GM19468 (cell line): ENCODE measurements around the gene BZW2.
"Not testable (repeated sequence)": the region's sequence is repeated elsewhere in the genome, so short reads cannot be mapped to it uniquely, and the experiment has no call there.

Experiments
- ATAC-seq: cut with Tn5 transposase; IDR thresholded peaks from one replicate; pipeline ENCODE4 v1.9.1; 2021; ENCODE audit warnings: mild to moderate bottlenecking, moderate library complexity, moderate number of reproducible peaks; ENCODE audit not compliant: unreplicated experiment; ENCODE audit errors: extremely low read depth

The BZW2 gene

DNA sequence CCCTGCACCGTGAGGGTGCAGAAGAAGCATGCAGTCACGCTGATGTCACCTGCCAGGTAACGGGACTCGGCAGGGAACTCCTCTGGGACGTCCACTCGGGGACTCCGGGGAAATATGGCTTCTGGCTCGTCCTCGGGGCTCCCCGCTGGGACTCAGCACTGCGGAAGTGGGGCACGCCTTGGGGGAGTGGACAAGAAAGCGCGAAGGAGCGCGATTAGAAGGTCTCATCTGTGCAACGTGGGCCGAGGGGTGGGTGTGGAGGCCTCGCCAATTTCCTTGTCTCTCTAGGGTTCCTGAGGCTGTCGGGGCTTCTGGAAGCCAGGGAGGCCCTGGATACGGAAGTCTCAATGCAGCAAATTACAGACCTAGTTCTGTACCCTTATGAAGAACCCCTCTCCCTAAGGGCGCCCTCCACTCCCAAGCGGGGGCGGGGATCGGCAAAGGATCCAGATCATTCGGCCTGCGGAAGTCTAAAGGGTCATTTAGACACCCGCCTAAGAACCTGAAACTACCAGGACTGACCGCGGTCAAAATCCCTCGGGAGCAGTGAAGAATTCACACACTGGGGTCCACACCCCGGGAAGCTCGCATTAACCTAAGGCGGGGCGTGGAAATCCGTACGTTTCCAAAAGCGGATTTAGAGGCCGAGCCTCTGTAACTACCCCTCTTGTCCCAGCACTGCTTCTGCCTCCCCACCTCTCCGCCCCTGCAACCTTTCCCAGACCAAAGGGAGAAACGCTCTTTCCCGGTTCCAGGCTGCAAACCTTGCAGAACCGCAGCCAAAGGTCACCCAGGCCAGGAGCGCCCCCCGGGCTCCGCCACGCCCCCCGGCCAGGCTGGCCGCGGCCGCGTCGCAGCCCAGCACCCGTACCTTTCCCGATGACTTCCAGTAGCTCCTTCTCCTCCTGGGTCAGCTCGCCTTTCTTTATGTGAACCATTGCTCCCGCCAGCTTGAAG lies 1.1 kb upstream of the BZW2 start:
- no peak for ATAC-seq

DNA sequence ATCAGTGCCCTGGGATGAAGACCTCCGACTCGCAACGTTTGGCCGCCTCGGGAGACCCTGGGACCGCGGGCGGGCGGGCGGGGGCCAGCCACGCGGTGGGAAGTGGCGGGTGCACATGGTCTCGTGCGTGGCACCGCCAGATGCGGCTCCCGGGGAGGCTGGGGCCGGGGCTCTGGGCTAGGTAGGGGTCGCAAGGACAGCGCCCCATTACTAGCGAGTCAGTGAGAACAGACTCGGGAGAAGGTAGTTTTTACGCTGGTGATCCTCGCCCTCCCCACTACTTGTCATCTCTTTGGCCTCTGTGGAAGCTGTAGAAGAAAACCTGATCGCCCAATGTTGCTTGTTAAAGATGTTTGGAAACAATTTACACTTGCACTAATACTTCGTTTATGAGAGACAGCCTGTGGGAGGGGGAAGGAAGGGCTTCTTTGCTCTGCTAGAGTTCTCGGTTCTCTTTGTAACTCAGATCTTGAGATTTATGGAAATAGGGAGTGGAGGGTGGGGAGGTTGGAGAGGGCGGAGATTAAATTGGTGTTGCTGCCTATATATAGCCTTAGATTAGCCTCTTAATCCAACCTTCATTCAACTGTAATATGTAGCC lies 591 bp downstream of the BZW2 start:
- ATAC-seq: no peak

DNA sequence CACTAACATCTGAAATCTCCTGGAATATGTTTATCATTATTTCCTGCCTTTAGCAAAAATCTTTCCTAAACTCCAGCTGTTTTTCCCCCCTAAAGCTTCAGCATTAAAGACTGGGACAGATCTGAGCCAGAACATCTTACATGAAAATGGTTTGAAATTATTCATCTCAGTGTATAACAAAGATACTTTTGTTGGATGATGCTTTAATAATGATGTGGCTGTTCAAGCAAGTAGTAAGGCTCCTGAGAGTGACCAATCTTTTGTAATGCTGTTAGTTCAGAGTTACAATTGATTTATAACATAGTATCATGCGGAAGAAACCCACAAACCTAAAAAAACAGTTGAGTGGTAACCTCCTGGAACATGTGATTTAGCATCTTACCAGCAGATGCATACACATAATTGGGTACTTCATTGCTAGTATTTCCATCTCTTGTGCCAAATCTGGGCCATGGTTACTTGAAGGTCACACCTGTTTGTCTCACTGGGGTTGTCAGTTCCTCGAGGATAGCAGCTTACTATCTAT lies 1.5 kb downstream of the BZW2 start:
- ATAC-seq: no peak

DNA sequence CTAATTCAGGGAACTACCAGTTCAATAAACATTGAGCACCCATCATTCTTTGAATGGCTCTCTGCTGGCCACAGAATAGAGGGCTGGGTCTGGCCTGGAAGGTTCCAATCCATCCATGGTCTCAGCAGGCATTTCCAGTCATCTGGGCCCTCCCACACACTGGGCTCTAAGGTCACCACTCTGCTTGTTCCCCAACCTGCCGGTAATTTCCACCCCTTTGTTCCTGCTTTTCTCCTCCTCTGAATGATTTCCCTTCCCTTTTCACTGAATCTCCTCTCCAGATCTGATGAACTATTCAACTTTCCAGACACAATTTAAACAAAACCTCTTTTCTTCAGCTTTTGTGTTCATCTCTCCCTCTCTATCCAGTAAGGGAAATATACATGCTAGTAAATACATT lies 2.6 kb downstream of the BZW2 start:
- no peak for ATAC-seq

DNA sequence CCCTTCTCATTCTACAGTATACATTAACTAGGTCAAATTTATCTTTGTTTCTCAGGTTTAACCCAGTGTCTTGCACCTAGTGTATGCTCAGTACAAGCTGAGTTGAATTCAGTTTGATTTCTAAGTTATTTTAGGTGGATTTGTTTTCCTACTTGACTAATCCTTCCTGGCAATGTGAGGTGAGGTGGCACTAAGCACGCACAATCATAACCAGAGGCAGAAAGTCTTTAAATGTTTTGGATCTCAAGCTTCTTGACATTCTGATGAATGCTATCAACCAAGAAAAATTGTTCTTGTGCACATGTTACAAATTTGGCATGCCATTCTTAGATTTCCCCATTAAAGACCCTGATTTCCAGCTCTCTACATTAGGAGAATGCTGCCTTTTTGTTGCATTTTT lies 3.2 kb downstream of the BZW2 start:
- no peak for ATAC-seq

DNA sequence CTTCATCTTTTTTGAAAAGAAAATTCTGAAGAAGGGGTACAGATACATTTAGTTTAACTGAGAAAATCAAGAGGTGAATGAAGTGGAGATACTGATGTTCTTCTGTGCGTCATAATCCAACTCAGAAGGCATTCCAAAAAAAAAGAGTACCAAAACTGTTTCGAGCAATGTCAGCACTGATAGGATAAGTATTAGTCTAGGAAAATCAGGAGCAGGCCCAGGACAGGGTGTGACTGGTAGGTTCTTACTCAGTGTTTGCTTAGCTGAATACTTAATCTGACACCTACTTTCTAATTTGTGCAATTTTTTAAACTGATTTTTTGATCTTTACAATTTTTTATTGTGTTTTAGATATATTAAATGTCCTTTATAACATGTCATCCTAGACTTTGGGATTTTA lies 4.3 kb downstream of the BZW2 start:
- ATAC-seq: no peak

DNA sequence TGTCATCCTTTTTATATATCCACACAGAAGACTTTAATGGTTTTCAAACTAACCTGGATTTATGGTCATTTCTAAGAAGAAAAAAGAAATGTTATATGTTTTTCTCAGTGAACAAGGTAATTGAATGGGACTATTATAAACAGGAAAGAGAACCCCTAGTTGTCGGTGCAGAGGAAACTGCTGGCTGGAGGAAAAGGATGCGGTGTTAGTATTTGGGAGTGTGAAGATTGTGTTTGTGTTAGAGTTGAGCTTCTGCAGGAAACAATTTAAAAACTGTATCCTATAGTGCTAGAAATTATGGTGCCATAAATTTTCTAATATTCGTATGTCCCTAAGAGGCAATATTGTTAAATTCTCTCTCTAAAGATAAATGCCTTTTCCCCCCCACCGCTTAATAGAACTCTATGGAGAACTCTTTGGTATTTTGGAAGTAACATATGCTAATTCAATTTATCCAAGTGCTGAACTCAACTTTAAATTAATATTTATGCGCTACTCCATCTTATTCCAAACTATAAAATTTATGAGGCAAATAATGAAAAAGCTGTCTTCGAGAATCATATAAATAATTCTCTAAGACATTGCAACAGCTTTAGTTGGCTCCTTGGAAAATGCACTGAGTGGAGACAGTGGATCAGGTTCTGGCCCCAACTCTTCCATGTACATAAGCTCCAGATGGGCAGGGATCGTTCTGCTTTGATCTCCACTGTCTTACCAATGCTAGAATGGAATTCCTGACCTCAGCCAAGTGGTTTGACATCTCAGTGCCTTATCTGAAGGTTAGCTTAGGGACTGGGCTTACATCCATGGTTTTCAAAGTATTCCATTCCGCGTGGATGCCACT lies 5.6 kb downstream of the BZW2 start:
- no peak for ATAC-seq

DNA sequence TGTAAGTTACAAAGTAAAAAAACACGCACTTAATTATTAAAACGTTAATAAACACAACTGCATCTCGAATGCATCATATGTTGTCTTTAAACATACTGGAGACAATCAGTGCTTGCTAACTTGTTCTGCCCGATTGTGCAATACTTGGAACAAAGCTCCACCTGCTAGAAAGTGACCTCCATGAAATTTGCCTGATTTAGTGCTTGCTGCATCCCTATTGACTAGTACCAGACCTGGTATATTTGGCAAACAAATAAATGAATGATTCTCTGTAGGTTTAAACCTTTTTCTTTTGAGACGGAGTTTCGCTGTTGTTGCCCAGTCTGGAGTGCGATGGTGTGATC lies 6.2 kb downstream of the BZW2 start:
- ATAC-seq: no peak

DNA sequence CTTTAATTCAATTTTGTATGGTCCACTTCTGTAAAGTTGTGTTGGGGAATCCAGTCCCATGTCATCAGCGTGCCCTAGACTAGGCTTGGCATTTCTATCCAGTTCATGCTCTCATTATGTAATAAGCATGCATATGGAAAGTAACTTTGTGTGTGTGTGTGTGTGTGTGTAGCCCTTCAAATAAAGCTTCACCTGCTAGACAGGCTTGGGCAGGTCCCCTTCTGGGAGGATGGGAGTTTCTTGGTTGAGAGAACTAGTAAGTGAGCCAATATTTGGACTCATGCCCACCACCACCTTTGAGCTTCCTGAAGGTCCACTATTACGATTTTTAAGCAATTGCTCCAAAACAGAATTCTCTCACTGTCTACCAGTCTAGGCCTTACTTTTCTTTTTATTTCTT lies 6.9 kb downstream of the BZW2 start:
- no peak for ATAC-seq

DNA sequence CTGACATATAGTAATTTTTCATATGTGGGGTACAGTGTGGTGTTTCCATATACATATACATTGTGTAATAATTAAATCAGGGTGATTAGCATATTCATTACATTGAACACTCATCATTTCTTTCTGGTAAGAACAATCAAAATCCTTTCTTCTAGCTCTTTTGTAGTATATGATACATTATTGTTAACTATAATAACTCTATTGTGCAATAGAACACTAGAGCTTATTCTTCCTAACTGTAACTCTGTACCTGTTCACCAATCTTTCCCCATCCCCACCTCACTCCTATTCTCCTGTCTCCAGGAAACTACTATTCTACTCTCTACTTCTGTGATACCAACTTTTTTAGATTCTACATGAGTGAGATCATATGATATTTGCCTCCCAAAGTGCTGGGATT lies 9.4 kb downstream of the BZW2 start:
- no peak for ATAC-seq

DNA sequence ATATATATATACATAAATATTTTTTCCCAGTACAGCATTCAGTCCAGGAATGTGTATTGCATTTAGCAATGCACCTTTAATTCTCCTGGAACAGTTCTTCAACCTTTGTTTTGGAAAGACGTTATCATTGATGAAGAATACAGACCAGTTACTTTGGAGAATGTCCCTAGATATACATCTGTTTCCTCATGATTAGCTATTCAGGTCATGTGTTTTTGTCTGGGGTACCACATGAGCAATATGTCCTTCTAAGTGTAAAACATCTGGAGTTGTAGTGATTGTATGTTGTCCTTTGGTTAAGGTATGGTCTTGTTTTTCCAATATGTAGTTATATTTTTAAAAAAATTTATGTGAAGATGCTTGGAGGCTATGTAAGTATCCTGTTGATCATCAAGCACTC lies 10.2 kb downstream of the BZW2 start:
- ATAC-seq: no peak

DNA sequence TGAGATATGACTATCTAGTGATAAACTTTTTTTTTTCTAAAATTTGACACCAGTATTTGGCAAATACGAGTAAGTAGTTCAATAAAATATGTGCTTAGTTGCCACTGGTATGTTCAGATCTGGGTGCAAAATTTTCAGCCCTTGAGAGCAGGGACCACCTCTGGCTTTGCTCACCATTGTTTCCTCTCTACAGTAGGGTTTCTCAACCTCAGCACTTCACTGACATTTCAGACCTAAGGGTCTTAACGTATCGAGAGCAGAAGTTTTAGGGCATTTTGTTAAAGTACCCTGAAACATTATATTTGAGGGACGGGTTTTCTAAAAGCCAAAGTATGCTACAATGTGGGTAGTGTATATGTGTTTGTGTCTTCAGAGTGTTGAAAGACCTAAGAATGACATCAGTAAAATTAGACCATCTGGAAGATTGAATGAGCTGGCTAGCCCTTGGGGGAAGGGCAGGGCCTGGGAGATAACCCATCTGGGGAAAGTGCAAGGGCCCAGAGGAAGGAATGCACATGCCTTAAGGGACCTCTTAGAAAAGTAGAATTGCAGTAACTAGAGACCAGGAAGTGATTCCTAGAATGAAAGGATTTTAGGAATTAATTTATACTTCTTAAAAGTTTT lies 11.8 kb downstream of the BZW2 start:
- ATAC-seq: no peak

DNA sequence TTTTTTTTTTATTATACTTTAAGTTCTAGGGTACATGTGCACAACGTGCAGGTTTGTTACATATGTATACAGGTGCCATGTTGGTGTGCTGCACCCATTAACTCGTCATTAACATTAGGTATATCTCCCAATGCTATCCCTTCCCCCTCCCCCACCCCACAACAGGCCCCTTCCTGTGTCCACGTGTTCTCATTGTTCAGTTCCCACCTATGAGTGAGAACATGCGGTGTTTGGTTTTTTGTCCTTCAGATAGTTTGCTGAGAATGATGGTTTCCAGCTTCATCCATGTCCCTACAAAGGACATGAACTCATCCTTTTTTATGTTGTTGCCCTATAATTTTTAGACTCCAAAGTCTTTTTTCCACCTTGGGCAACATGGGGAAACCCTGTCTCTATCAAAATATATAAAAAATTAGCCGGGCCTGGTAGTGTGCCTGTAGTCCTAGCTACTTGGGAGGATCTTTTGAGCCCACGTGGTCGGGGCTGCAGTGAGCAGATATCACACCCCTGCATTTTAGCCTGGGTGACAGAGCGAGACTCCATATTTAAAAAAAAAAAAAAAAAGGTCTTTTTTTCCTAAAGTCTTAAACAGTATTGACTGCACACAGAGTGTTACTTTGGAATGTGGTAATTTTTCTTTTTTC lies 14.0 kb downstream of the BZW2 start:
- not testable (repeated sequence) for ATAC-seq

DNA sequence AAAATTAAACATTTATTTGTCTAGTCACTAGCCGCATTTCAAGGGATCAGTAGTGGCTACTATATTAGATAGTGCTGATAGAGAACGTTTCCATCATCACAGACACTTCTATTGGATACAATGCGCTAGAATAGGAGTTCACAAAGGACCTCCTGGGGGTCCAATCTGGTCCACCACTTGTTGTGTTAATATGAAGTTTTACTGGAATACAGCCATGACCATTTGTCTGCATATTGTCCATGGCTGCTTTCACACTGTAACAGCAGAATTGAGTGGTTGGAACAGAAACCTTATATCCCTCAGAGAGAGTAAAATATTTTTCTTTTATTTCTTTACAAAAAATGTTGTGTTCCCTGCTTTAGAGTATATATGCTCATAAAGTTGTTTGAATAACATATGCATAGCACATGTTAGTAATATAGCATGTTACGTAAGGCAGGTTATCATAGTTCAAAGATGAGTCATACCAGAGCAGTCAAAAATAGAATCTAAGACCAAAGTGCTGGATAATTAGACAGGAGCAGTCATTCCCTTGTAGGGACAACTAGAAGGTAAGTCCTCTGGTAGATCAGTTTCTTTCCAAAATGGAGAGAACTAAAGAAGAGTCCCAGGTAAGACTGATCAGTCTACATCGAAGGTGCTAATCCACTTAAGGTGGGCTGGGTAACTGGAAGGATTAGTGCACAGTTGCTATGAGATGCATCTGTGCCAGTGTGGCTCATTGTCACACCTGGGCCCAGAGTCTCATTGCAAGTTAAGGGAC lies 14.9 kb downstream of the BZW2 start:
- no peak for ATAC-seq

DNA sequence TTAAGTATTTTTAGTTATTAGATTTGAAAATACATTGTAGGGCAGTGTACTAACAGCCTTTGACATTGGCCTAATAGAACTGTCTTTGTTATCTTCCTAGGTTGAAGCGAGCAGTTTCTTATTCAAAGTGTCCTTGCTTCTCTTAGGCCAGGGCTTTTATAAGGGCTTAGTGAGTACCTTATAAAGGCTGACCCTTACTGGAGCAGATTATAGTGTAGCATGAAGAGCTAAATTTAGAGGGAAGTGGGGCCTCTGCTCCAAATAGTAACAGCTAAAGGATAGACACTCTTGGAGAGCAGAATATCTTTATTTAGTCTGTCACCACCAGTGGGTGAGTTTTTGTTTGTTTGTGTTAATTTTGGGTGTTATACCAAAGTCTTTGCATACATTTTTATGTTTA lies 15.9 kb downstream of the BZW2 start:
- ATAC-seq: no peak

DNA sequence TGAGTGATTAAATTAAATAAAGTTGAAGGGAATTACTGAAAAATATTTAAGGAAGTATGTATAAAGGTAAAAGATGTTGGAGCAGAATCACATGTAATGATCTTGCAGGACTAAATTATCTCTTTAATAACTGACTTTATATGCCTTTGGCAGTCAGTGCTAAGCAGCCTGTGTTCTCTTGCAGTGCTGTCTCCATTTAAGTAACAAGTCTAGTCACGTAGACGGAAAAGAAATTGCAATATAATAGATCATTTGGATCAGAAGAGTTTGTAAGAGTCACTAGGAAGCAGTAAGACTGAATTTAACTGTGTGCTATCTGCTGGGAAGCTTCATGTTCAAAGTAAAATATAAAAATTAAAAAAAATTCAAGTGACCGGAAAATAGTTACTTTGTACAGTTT lies 21.4 kb downstream of the BZW2 start:
- ATAC-seq: no peak

DNA sequence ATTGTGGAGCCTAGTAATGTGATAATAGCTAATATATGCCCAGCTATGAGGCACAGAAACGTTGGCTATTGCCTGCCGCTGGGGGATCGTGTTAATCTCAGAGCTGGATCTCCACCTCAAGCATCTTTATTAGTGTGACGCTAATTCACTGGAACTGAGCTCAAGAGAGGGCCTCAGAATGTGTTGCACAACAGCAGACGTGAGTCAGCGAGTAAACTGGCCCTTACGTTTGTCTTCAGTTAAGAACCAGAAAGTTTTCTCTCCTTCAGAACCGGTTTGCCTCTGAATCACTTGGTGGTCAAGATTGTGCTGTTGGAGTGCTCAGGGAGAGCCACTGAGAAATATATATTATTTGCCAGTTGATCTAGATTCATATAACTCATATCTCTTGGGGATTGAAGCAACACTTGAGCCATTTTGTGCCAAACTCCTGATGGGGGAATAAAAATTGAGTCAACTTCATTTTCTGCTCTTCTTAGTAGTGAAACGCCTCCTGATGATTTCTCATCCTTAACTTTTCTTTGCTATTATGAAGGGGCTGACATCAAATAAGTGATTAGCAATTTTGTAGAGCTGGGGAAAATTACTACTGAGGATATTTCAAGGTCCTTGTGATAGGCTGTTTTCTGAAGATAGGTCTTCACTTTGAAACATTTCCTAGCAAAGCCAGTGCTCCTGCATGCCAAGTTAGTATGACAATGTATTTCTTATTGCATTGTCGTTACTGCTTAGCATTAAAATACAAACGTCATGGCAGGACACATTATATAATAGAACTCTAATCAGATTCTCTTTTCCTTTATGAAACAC lies 22.3 kb downstream of the BZW2 start:
- ATAC-seq: no peak

DNA sequence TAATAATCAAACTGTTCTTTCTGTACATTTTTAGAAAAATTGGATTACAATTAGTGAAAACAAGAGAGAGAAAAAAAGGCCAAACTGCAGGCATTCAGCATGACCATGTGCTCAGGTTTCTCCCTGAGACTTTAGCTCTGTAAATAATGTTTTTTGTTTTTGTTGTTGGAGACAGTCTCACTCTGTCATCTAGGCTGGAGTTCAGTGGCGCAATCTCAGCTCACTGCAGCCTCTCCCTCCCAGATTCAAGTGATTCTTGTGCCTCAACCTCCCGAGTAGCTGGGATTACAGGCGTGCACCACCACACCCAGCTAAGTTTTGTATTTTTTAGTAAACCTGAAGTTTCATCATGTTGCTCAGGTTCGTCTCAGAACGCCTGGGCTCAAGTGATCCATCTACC lies 23.0 kb downstream of the BZW2 start:
- no peak for ATAC-seq
